Parathyroid adenoma (tissue), 2 donors: Measurements from ENCODE around the gene FEM1B.

Experiments used
- H2AFZ ChIP-seq: fragments of 300-600 bp; sonication (generic); one replicate; pipeline ENCODE4 v1.7.0; 2017; ENCODE audit warnings: antibody characterized with exemption, mild to moderate bottlenecking
- H3K27ac ChIP-seq: fragments of 300-600 bp; sonication (generic); one replicate; pipeline ENCODE4 v1.7.0; 2017
- H3K27me3 ChIP-seq: fragments of 300-600 bp; sonication (generic); one replicate; pipeline ENCODE4 v1.7.0; 2017; ENCODE audit warnings: low read length; ENCODE audit not compliant: control insufficient read depth, insufficient read depth
- H3K36me3 ChIP-seq: fragments of 300-600 bp; sonication (generic); one replicate; pipeline ENCODE4 v1.7.0; 2017; ENCODE audit warnings: low read length; ENCODE audit not compliant: control insufficient read depth, insufficient read depth
- H3K4me1 ChIP-seq: fragments of 300-600 bp; sonication (generic); one replicate; pipeline ENCODE4 v1.7.0; 2017; ENCODE audit warnings: control low read depth
- H3K4me2 ChIP-seq: fragments of 300-600 bp; sonication (generic); one replicate; pipeline ENCODE4 v1.7.0; 2017; ENCODE audit warnings: low read length
- H3K4me3 ChIP-seq: fragments of 300-600 bp; sonication (generic); one replicate; pipeline ENCODE4 v1.7.0; 2017; ENCODE audit warnings: low read depth, low read length
- H3K79me2 ChIP-seq: fragments of 300-600 bp; sonication (generic); one replicate; pipeline ENCODE4 v1.7.0; 2017; ENCODE audit warnings: control low read depth
- H3K9ac ChIP-seq: fragments of 300-600 bp; sonication (generic); one replicate; pipeline ENCODE4 v1.7.0; 2017; ENCODE audit warnings: mild to moderate bottlenecking
- H3K9me3 ChIP-seq: fragments of 300-600 bp; sonication (generic); one replicate; pipeline ENCODE4 v1.7.0; 2017; ENCODE audit warnings: low read length; ENCODE audit not compliant: control insufficient read depth
- CTCF ChIP-seq: fragments of 300-600 bp; sonication (generic); IDR thresholded peaks from one replicate; pipeline ENCODE4 v1.7.0; 2017; ENCODE audit warnings: antibody characterized with exemption, mild to moderate bottlenecking
- donor health status: primary hyperparathyroidism.

Gene FEM1B

GRCh38 chr15:68298882-68299381, 21.4 kb downstream of the FEM1B start:
- Histone ChIP-seq H3K27ac (no peak overlapping the region), H3K4me2 (peak overlapping the region; percentile 7), H2AFZ (no peak overlapping the region), H3K9ac (no peak overlapping the region), H3K4me3 (no peak overlapping the region), H3K4me1 (no peaks in the 10 kb centered on the region), H3K27me3 (no peaks in the 10 kb centered on the region), H3K79me2 (no peaks in the 10 kb centered on the region), H3K9me3 (no peaks in the 10 kb centered on the region), H3K36me3 (no peaks in the 10 kb centered on the region)
- TF ChIP-seq CTCF = no peak

- no peaks in the 10 kb centered on the region for H3K79me2 ChIP-seq
- no peaks in the 10 kb centered on the region for H3K4me1 ChIP-seq
- H3K36me3 ChIP-seq = no peaks in the 10 kb centered on the region
- no peak overlapping the region for H2AFZ ChIP-seq
- no peak overlapping the region for H3K9ac ChIP-seq
- no peak overlapping the region for H3K27ac ChIP-seq
- TF ChIP-seq CTCF = no peak
- no peaks in the 10 kb centered on the region for H3K27me3 ChIP-seq
- H3K4me2 ChIP-seq = peak overlapping the region; percentile 7
- H3K4me3 ChIP-seq = no peak overlapping the region
- H3K9me3 ChIP-seq = no peaks in the 10 kb centered on the region
Observed at GRCh38 chr15:68299436-68299835, 21.9 kb downstream of the FEM1B start.

- Histone ChIP-seq H3K27ac (no peak overlapping the region), H3K27me3 (no peaks in the 10 kb centered on the region), H3K36me3 (no peaks in the 10 kb centered on the region), H3K4me3 (no peak overlapping the region), H3K4me2 (no peak overlapping the region), H3K9ac (no peak overlapping the region), H3K79me2 (no peaks in the 10 kb centered on the region), H2AFZ (no peak overlapping the region), H3K9me3 (no peaks in the 10 kb centered on the region), H3K4me1 (no peaks in the 10 kb centered on the region)
- no peak for TF ChIP-seq CTCF
Observed at GRCh38 chr15:68300115-68300940, 22.8 kb downstream of the FEM1B start.

GRCh38 chr15:68301301-68301700, 23.8 kb downstream of the FEM1B start:
- H3K9ac ChIP-seq = no peak overlapping the region
- no peak overlapping the region for H3K27ac ChIP-seq
- no peak overlapping the region for H2AFZ ChIP-seq
- H3K9me3 ChIP-seq = no peaks in the 10 kb centered on the region
- H3K4me1 ChIP-seq = no peaks in the 10 kb centered on the region
- H3K36me3 ChIP-seq = no peaks in the 10 kb centered on the region
- H3K79me2 ChIP-seq = no peaks in the 10 kb centered on the region
- H3K27me3 ChIP-seq = no peaks in the 10 kb centered on the region
- H3K4me3 ChIP-seq = no peak overlapping the region
- TF ChIP-seq CTCF = no peak
- H3K4me2 ChIP-seq = no peak overlapping the region

GRCh38 chr15:68302729-68303128, 25.2 kb downstream of the FEM1B start:
- no peak overlapping the region for H3K27ac ChIP-seq
- no peaks in the 10 kb centered on the region for H3K79me2 ChIP-seq
- no peaks in the 10 kb centered on the region for H3K4me1 ChIP-seq
- H3K27me3 ChIP-seq = no peaks in the 10 kb centered on the region
- H3K9ac ChIP-seq = no peak overlapping the region
- H3K4me3 ChIP-seq = no peak overlapping the region
- no peak for TF ChIP-seq CTCF
- H2AFZ ChIP-seq = no peak overlapping the region
- H3K9me3 ChIP-seq = no peaks in the 10 kb centered on the region
- H3K4me2 ChIP-seq = no peak overlapping the region
- no peaks in the 10 kb centered on the region for H3K36me3 ChIP-seq
